ENCODE results near the gene SUSD4.

- TF ChIP-seq CTCF (IDR thresholded peaks at IDR 0.05) (no peak), POLR2AphosphoS5 (IDR thresholded peaks at IDR 0.05) (no peak), POLR2A (IDR thresholded peaks at IDR 0.05) (no peak), EP300 (IDR thresholded peaks at IDR 0.05) (no peak)
These were observed 5.2 kb downstream of the SUSD4 start for GRCh38 chr1:223358826-223359225.

Measured in upper lobe of left lung (tissue), 4 donors.